IPS DF 6.9 (cell line): ENCODE measurements around the gene ANKRD44.

Experiments
- DNase-seq: peaks from one replicate; pipeline ENCODE4 v3.0.0-alpha.2; 2013; ENCODE audit warnings: low read depth, low spot score
- H3K27ac ChIP-seq: one replicate; pipeline ENCODE4 v1.5.1; 2013; ENCODE audit warnings: low read length, control low read depth
- H3K27me3 ChIP-seq: 2 replicates; pipeline ENCODE4 v1.6.1; 2013; ENCODE audit warnings: mild to moderate bottlenecking, low read length; ENCODE audit not compliant: control insufficient read depth, insufficient read depth
- H3K36me3 ChIP-seq: 2 replicates; pipeline ENCODE4 v1.6.1; 2013; ENCODE audit warnings: low read length; ENCODE audit not compliant: control insufficient read depth, insufficient read depth
- H3K4me1 ChIP-seq: 2 replicates; pipeline ENCODE4 v1.6.1; 2013; ENCODE audit warnings: low read length; ENCODE audit not compliant: control insufficient read depth, insufficient read depth
- H3K4me3 ChIP-seq: 2 replicates; pipeline ENCODE4 v1.5.1; 2013; ENCODE audit warnings: mild to moderate bottlenecking, low read length
- H3K9me3 ChIP-seq: 2 replicates; pipeline ENCODE4 v1.6.1; 2013; ENCODE audit warnings: low read length, inconsistent platforms; ENCODE audit not compliant: control insufficient read depth, insufficient read depth
- WGBS: extraction: QIAGEN DNeasy Blood & Tissue Kit; methylation state at CpG from one replicate; pipeline ENCODE4 v1.1.7; 2013; ENCODE audit warnings: mixed read lengths, missing lambda C conversion rate; ENCODE audit not compliant: insufficient read length, insufficient coverage; 5-methylcytosine and 5-hydroxymethylcytosine counted together

The ANKRD44 gene

GRCh38 chr2:197137826-197138477, 172.6 kb downstream of the ANKRD44 start:
- WGBS: no CpG with 5 or more reads among the region's 3 CpGs
- H3K4me1 ChIP-seq: no peaks in the 10 kb centered on the region
- no peak for DNase-seq

GRCh38 chr2:197137231-197137630, 173.3 kb downstream of the ANKRD44 start:
- no CpG with 5 or more reads among the region's 4 CpGs for WGBS
- Histone ChIP-seq H3K36me3 (no peaks in the 10 kb centered on the region), H3K9me3 (no peaks in the 10 kb centered on the region), H3K4me1 (no peaks in the 10 kb centered on the region), H3K27me3 (no peaks in the 10 kb centered on the region), H3K4me3 (no peak overlapping the region), H3K27ac (no peak overlapping the region)
- no peak for DNase-seq

More at GRCh38 chr2:197137826-197138477, 172.6 kb downstream of the ANKRD44 start:
- Histone ChIP-seq H3K36me3 (no peaks in the 10 kb centered on the region), H3K27me3 (no peaks in the 10 kb centered on the region), H3K4me3 (no peak overlapping the region), H3K27ac (no peak overlapping the region), H3K9me3 (no peaks in the 10 kb centered on the region)

- no CpG with 5 or more reads among the region's 5 CpGs for WGBS
- H3K4me1 ChIP-seq: no peaks in the 10 kb centered on the region
- H3K27me3 ChIP-seq: no peaks in the 10 kb centered on the region
- no peak overlapping the region for H3K27ac ChIP-seq
- H3K4me3 ChIP-seq: no peak overlapping the region
- no peak for DNase-seq
- no peaks in the 10 kb centered on the region for H3K36me3 ChIP-seq
- H3K9me3 ChIP-seq: no peaks in the 10 kb centered on the region
These were observed 174.1 kb downstream of the ANKRD44 start for GRCh38 chr2:197136452-197136851.

GRCh38 chr2:197135806-197136205, 174.8 kb downstream of the ANKRD44 start:
- Histone ChIP-seq H3K27me3 (no peaks in the 10 kb centered on the region), H3K27ac (no peak overlapping the region), H3K36me3 (no peaks in the 10 kb centered on the region), H3K4me3 (no peak overlapping the region), H3K9me3 (no peaks in the 10 kb centered on the region), H3K4me1 (no peaks in the 10 kb centered on the region)
- no peak for DNase-seq
- no CpG with 5 or more reads among the region's 1 CpG for WGBS

GRCh38 chr2:197134206-197134605, 176.4 kb downstream of the ANKRD44 start:
- WGBS: no CpG with 5 or more reads among the region's 2 CpGs
- Histone ChIP-seq H3K27me3 (no peaks in the 10 kb centered on the region), H3K4me1 (no peaks in the 10 kb centered on the region), H3K36me3 (no peaks in the 10 kb centered on the region), H3K4me3 (no peak overlapping the region), H3K27ac (no peak overlapping the region), H3K9me3 (no peaks in the 10 kb centered on the region)
- DNase-seq: no peak

- H3K27me3 ChIP-seq: no peaks in the 10 kb centered on the region
- H3K36me3 ChIP-seq: no peaks in the 10 kb centered on the region
- DNase-seq: no peak
- no peaks in the 10 kb centered on the region for H3K4me1 ChIP-seq
- no peak overlapping the region for H3K27ac ChIP-seq
- WGBS: no CpG with 5 or more reads among the region's 4 CpGs
- H3K9me3 ChIP-seq: no peaks in the 10 kb centered on the region
- H3K4me3 ChIP-seq: no peak overlapping the region
These were observed 179.1 kb downstream of the ANKRD44 start for GRCh38 chr2:197131558-197131855.

- Histone ChIP-seq H3K36me3 (no peaks in the 10 kb centered on the region), H3K4me1 (no peaks in the 10 kb centered on the region), H3K27ac (no peak overlapping the region), H3K9me3 (no peaks in the 10 kb centered on the region), H3K27me3 (no peaks in the 10 kb centered on the region), H3K4me3 (no peak overlapping the region)
- 100% methylated on average over 1 of the region's 6 CpGs for WGBS
- no peak for DNase-seq
These were observed 180.3 kb downstream of the ANKRD44 start for GRCh38 chr2:197130318-197130717.

- H3K36me3 ChIP-seq: no peaks in the 10 kb centered on the region
- no peak overlapping the region for H3K27ac ChIP-seq
- no CpG with 5 or more reads among the region's 5 CpGs for WGBS
- H3K4me1 ChIP-seq: no peaks in the 10 kb centered on the region
- H3K9me3 ChIP-seq: no peaks in the 10 kb centered on the region
- no peak for DNase-seq
- H3K27me3 ChIP-seq: no peaks in the 10 kb centered on the region
- no peak overlapping the region for H3K4me3 ChIP-seq
These were observed 181.7 kb downstream of the ANKRD44 start for GRCh38 chr2:197128897-197129296.

GRCh38 chr2:197128126-197128525, 182.5 kb downstream of the ANKRD44 start:
- Histone ChIP-seq H3K4me3 (no peak overlapping the region), H3K9me3 (no peaks in the 10 kb centered on the region), H3K4me1 (no peaks in the 10 kb centered on the region), H3K27me3 (no peaks in the 10 kb centered on the region), H3K36me3 (no peaks in the 10 kb centered on the region), H3K27ac (no peak overlapping the region)
- no peak for DNase-seq
- no CpG with 5 or more reads among the region's 1 CpG for WGBS

GRCh38 chr2:197126630-197127352, 183.8 kb downstream of the ANKRD44 start:
- no peaks in the 10 kb centered on the region for H3K36me3 ChIP-seq
- H3K27ac ChIP-seq: no peak overlapping the region
- no peaks in the 10 kb centered on the region for H3K27me3 ChIP-seq
- no peak for DNase-seq
- no peaks in the 10 kb centered on the region for H3K4me1 ChIP-seq
- no peaks in the 10 kb centered on the region for H3K9me3 ChIP-seq
- WGBS: no CpG with 5 or more reads among the region's 7 CpGs
- no peak overlapping the region for H3K4me3 ChIP-seq
